ENCODE measurements around the gene CPLANE2.
"Not testable (repeated sequence)": the region's sequence is repeated elsewhere in the genome, so short reads cannot be mapped to it uniquely, and the experiment has no call there.

Gene CPLANE2

DNA sequence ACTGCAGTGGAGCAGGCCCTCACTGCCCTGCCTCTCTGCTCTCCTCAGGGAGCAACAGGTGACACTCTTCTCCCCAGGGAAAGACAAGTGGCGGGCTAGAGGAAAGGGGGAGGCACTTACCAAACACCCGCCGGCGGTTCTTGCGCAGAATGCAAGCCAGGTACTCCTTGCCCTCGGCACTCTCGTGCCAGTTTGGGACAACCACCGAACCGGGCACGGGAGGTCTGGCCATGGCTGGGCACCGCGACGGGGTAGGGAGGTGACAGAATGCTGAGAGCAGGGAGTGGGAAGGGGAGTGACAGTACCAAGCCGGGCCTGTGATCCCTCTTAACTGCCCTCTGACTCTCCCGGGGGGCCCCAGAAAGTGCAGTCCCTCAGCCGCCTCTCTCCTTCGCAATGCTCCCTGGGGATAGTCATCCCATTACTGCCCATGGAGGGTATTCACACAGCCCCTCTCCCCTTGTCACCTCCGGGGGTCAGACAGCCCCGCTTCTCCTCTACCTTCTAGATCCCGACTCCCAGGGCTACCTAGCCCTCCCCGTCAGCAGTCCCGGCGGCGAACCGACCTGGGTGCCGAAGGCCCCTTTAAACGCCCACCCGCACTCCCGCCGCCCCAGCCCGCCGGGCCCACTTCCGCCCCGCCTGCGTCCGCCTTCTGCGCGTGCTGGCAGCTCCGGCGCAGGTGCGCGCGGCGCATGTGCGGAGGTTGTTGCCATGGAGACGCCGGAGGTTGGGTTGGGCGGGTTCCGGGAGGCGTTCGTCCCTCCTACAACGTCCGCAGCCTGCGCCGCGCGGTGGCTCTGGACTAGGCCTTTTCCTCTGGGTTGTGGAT lies at the start of gene CPLANE2:
TSS of gene CPLANE2 (minus strand) at position 673 of the 832 bp plus-strand sequence. CDS start at position 232, 441 bp downstream.
- peak; percentile 90 to 94 for DNase-seq

DNA sequence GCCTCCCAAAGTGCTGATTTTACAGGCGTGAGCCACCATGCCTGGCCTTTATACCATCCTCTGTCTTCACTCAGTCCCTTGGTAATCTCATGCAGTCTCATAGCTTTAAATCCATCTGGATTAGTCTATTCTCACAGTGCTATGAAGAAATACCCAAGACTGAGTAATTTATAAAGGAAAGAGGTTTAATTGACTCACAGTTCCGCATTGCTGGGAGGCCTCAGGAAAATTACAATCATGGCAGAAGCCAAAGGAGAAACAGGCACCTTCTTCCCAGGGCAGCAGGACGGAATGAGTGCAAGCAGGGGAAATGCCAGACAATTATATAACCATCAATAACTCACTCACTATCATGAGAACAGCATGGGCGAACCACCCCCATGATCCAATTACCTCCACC lies 49.1 kb upstream of the CPLANE2 start:
- no peak for DNase-seq

- no peak for DNase-seq
Observed at GRCh38 chr1:16281765-16282164, 44.8 kb upstream of the CPLANE2 start.

- DNase-seq = no peak
Observed at GRCh38 chr1:16279186-16279585, 42.2 kb upstream of the CPLANE2 start.

GRCh38 chr1:16276302-16277030 lies 39.5 kb upstream of the CPLANE2 start:
- DNase-seq = no peak

DNA sequence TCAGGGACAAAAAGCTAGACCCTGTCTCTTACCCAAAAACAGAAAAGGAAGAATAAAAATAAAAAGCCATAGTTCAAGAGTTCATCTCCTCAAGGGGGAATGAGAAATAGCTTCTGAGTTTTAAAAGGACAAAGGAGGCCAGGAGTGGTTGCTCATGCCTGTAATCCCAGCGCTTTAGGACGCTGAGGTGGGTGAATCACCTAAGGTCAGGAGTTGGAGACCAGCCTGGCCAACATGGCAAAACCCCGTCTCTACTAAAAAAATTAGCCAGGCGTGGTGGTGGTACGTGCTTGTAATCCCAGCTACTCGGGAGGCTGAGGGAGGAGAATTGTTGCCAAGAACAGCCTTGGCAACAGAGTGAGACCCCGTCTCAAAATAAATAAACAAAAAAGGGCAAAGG lies 38.6 kb upstream of the CPLANE2 start:
- no peak for DNase-seq

GRCh38 chr1:16267690-16268180 lies 30.8 kb upstream of the CPLANE2 start:
- DNase-seq = no peak

- no peak for DNase-seq
Observed at GRCh38 chr1:16266411-16267118, 29.6 kb upstream of the CPLANE2 start.

- no peak for DNase-seq
Observed at GRCh38 chr1:16262067-16262466, 25.1 kb upstream of the CPLANE2 start.

GRCh38 chr1:16260814-16261213 lies 23.8 kb upstream of the CPLANE2 start:
- DNase-seq = no peak

GRCh38 chr1:16258591-16259135 lies 21.7 kb upstream of the CPLANE2 start:
- DNase-seq = no peak

DNA sequence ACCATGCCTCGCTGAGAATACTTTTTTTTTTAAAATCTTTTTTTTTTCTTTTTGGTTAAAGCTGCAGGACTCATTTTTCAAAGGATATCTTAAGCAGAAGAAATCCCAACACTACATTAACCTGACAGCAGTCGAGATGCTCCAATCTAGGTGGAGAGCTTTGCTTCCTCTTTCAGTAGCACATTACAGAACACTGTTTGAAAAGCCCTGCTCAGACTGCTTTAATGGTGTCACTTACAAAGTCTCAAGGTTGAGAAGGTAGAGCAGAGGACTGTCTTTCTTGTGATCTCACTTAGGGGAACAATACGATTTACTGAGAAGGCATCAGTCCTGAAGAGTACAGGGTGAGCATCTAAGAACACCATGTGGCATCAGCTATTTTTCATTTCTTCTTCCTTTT lies 21.0 kb upstream of the CPLANE2 start:
- no peak for DNase-seq

- not testable (repeated sequence) for DNase-seq
Observed at GRCh38 chr1:16257556-16257955, 20.6 kb upstream of the CPLANE2 start.

- no peak for DNase-seq
Observed at GRCh38 chr1:16256478-16256877, 19.5 kb upstream of the CPLANE2 start.

GRCh38 chr1:16254263-16254928 lies 17.4 kb upstream of the CPLANE2 start:
- no peak for DNase-seq

GRCh38 chr1:16253332-16253922 lies 16.4 kb upstream of the CPLANE2 start:
- DNase-seq = no peak

DNA sequence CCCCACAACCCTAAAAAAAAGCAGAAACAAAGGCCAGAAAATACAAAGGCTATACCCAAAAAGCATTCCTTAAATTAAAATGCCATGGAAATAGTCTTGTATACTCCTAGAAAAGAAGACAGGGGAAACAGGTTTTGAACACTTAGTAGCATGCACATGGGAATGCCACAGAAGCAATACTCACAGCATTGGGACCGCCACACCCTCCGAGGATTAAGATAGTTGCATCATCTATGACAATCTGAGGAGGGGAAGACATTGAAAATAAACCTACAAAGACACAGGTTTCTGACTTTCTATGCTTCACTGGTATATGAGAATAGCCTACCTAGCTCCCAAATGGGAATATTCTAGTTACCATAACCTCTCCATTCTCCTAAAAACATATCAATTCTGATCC lies 15.9 kb upstream of the CPLANE2 start:
- DNase-seq = no peak

DNA sequence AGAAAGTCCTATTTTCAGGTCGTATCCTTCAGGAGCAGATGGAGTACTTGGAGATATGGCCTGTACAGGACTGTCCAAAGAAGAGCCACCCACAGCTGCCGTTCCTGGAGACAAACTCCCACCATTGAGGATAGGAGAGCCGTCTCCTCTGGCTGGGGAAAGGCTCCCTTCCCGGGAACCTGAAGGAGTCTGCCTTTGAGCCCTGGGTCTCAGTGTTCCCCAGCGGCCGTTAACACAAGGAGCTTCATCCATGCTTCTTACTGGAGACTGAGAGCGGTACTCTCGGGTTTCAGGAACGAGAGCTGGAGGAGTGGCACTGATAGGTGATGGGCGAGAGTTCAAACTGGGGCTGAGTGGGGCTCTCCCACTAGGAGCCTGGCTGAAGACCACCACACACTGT lies 14.4 kb upstream of the CPLANE2 start:
- no peak for DNase-seq

DNA sequence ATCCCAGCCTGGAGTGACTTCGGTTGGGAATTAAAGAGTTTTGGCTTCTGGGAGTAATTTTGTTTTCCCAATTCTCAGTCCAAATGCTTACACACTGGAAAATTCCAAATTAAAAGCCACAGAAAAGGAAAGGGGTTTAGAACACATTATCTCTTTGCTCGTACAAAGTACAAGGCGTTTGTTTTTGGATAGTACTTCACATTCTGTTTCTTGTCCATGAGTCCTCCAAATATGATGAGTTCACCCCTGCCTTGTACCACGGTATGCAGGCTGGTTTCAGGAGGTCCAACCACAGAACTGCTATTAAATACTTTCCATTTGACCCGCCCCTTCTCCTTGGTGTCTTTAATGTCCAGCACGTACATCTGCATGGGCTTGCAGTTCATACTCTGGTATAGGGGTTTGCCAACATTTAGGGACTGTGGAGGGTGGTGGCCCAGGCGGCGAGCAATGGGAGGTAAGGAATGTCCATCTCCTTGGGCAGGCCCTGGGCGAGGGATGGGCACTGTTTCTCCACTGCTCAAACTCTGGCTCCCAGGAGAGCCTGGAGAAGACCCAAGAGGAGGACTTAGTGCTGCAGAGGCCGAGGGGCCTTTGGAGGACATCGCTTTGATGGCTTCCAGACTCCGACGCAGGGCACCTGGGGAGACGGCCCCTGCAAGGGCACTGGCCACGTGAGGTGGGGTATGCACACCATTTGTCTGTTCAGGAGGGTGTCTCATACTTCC lies 13.7 kb upstream of the CPLANE2 start:
- no peak for DNase-seq

GRCh38 chr1:16249596-16250241 lies 12.7 kb upstream of the CPLANE2 start:
- DNase-seq = no peak

All from NCI-H1930 (cell line).